ENCODE data around the gene PIGN. TPM values are rescaled to one million over a fixed set of nuclear protein-coding genes. Genes with fewer than 3 reads are reported as not detected.

The PIGN gene
- total RNA-seq, 4 donors from 2014 or later = 10.5 to 32.4 (median 17.3) TPM

GRCh38 chr18:62101321-62101721 is 85.5 kb downstream of the PIGN start:
- H3K27ac ChIP-seq = no peak overlapping the region
- ATAC-seq = no peak
- H3K4me1 ChIP-seq = no peaks in the 10 kb centered on the region
- H3K36me3 ChIP-seq = peaks cover 0 to 58% of the 10 kb centered on the region in 2 donors
- TF ChIP-seq EP300 (IDR thresholded peaks at IDR 0.05) (no peak), POLR2AphosphoS5 (IDR thresholded peaks at IDR 0.05) (no peak), CTCF (IDR thresholded peaks at IDR 0.05) (no peak), POLR2A (IDR thresholded peaks at IDR 0.05) (no peak)
- H3K27me3 ChIP-seq = no peaks in the 10 kb centered on the region
- WGBS, 2 donors (ENCODE audit: low coverage in 1 of 2) = 31 to 38% methylated on average over 1 of the region's 1 CpG
- H3K9me3 ChIP-seq = peaks cover 0 to 9% (median 0%) of the 10 kb centered on the region in 3 donors
- H3K4me3 ChIP-seq = no peak overlapping the region

GRCh38 chr18:62098960-62099359 is 87.9 kb downstream of the PIGN start:
- no peaks in the 10 kb centered on the region for H3K27me3 ChIP-seq
- no peak overlapping the region for H3K4me3 ChIP-seq
- TF ChIP-seq POLR2AphosphoS5 (IDR thresholded peaks at IDR 0.05) = no peak
- no peak for TF ChIP-seq EP300 (IDR thresholded peaks at IDR 0.05)
- TF ChIP-seq POLR2A (IDR thresholded peaks at IDR 0.05) = no peak
- no peak for TF ChIP-seq CTCF (IDR thresholded peaks at IDR 0.05)
- no peaks in the 10 kb centered on the region for H3K4me1 ChIP-seq
- H3K27ac ChIP-seq = no peak overlapping the region
- H3K9me3 ChIP-seq = peaks cover 0 to 9% (median 0%) of the 10 kb centered on the region in 3 donors
- ATAC-seq = no peak
- WGBS, 2 donors (ENCODE audit: low coverage in 1 of 2) = 80 to 96% methylated on average over 3 to 4 of the region's 4 CpGs
- peaks cover 0 to 59% of the 10 kb centered on the region in 2 donors for H3K36me3 ChIP-seq

GRCh38 chr18:62097698-62098097 is 89.2 kb downstream of the PIGN start:
- Histone ChIP-seq H3K27ac (no peak overlapping the region), H3K4me3 (no peak overlapping the region), H3K4me1 (no peaks in the 10 kb centered on the region), H3K36me3 (peaks cover 0 to 54% of the 10 kb centered on the region in 2 donors), H3K27me3 (no peaks in the 10 kb centered on the region), H3K9me3 (peaks cover 0 to 9% (median 0%) of the 10 kb centered on the region in 3 donors)
- no peak for ATAC-seq
- TF ChIP-seq CTCF (IDR thresholded peaks at IDR 0.05) (no peak), EP300 (IDR thresholded peaks at IDR 0.05) (no peak), POLR2A (IDR thresholded peaks at IDR 0.05) (no peak), POLR2AphosphoS5 (IDR thresholded peaks at IDR 0.05) (no peak)
- WGBS, 2 donors (ENCODE audit: low coverage in 1 of 2) = 84 to 88% methylated on average over 3 to 4 of the region's 4 CpGs

- Histone ChIP-seq H3K4me1 (no peaks in the 10 kb centered on the region), H3K27ac (no peak overlapping the region), H3K27me3 (no peaks in the 10 kb centered on the region), H3K36me3 (peaks cover 0 to 50% of the 10 kb centered on the region in 2 donors), H3K9me3 (no peaks in the 10 kb centered on the region), H3K4me3 (no peak overlapping the region)
- TF ChIP-seq EP300 (IDR thresholded peaks at IDR 0.05) (no peak), CTCF (IDR thresholded peaks at IDR 0.05) (no peak), POLR2A (IDR thresholded peaks at IDR 0.05) (no peak), POLR2AphosphoS5 (IDR thresholded peaks at IDR 0.05) (no peak)
- WGBS, 2 donors (ENCODE audit: low coverage in 1 of 2) = 80 to 96% methylated on average over 4 to 5 of the region's 5 CpGs
- no peak for ATAC-seq
Measured at GRCh38 chr18:62091487-62092120, 95.3 kb downstream of the PIGN start.

- H3K27me3 ChIP-seq = no peaks in the 10 kb centered on the region
- H3K36me3 ChIP-seq = peaks cover 0 to 69% of the 10 kb centered on the region in 2 donors
- no peak for ATAC-seq
- TF ChIP-seq CTCF (IDR thresholded peaks at IDR 0.05) (no peak), POLR2AphosphoS5 (IDR thresholded peaks at IDR 0.05) (no peak), POLR2A (IDR thresholded peaks at IDR 0.05) (no peak)
- H3K4me1 ChIP-seq = no peaks in the 10 kb centered on the region
- H3K9me3 ChIP-seq = no peaks in the 10 kb centered on the region
- H3K4me3 ChIP-seq = no peak overlapping the region
- H3K27ac ChIP-seq = no peak overlapping the region
Measured at GRCh38 chr18:62089174-62089573, 97.7 kb downstream of the PIGN start.
